Mammary epithelial cell (primary cell): ENCODE results near the gene TRAIP.

ENCODE experiments used
- EZH2 ChIP-seq: IDR thresholded peaks from 2 replicates; pipeline ENCODE4 v1.6.1; 2012; ENCODE audit warnings: low read length, inconsistent platforms, borderline replicate concordance
- TF ChIP-seq, protein P1 (sequence below), 2 donors: IDR thresholded peaks in 1 of 2; conservative IDR thresholded peaks in 1 of 2; 2 replicates each; pipeline ENCODE4 v1.5.1; 2011 to 2012; ENCODE audit warnings: inconsistent platforms in 2 of 2, low read length in 2 of 2, mild to moderate bottlenecking in 2 of 2, control low read depth in 1 of 2, low read depth in 1 of 2; ENCODE audit not compliant: insufficient read depth in 1 of 2; ENCODE audit errors: extremely low read depth in 1 of 2

DNA sequence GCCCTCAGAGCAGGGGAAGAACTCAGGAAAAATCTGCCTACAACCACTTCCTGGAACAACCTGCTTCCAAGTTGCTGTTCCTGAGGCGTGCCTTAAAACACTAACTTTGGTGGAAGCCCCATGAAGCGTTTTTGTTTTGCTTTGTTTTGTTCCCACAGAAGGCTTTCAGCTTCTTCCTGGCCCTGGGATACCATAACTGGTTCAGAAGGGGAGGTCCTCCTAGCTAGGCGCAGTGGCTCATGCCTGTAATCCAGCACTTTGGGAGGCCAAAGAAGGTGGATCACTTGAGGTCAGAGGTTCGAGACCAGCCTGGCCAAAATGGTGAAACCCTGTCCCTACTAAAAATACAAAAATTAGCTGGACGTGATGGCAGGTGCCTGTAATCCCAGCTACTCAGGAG is 68.8 kb downstream of the TRAIP start:
- TF ChIP-seq, protein P1, sequence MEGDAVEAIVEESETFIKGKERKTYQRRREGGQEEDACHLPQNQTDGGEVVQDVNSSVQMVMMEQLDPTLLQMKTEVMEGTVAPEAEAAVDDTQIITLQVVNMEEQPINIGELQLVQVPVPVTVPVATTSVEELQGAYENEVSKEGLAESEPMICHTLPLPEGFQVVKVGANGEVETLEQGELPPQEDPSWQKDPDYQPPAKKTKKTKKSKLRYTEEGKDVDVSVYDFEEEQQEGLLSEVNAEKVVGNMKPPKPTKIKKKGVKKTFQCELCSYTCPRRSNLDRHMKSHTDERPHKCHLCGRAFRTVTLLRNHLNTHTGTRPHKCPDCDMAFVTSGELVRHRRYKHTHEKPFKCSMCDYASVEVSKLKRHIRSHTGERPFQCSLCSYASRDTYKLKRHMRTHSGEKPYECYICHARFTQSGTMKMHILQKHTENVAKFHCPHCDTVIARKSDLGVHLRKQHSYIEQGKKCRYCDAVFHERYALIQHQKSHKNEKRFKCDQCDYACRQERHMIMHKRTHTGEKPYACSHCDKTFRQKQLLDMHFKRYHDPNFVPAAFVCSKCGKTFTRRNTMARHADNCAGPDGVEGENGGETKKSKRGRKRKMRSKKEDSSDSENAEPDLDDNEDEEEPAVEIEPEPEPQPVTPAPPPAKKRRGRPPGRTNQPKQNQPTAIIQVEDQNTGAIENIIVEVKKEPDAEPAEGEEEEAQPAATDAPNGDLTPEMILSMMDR (conservative IDR thresholded peaks at IDR 0.05 in 1 of 2, IDR thresholded peaks at IDR 0.05 in 1 of 2; ENCODE audit: extremely low read depth in 1 of 2, insufficient read depth in 1 of 2, low read depth in 1 of 2, low read length in 2 of 2) = no peak
- TF ChIP-seq EZH2 = no peak
